ENCODE measurements around the gene HDAC1. TPM values are rescaled to one million over a fixed set of nuclear protein-coding genes. Genes with fewer than 3 reads are reported as not detected.

HDAC1 gene
- total and polyA plus RNA-seq, 2 of the 4 experiments (the other 2 are of a cell fraction), result 95.5 to 139 TPM

- Histone ChIP-seq H3K27me3 (ENCODE audit: control insufficient read depth, insufficient read depth, low read length) (peaks cover 2% of the 10 kb centered on the region; the same call in 1 of the 2 replicates), H3K9me1 (ENCODE audit: insufficient read depth, low read length) (peaks cover 10% of the 10 kb centered on the region), H4K91ac (ENCODE audit: insufficient read depth, low read depth, low read length) (no peak overlapping the region), H3K18ac (ENCODE audit: low read depth, low read length) (no peak overlapping the region), H3K4me2 (ENCODE audit: low read depth, low read length) (no peak overlapping the region), H3K4me3 (ENCODE audit: insufficient read depth, low read depth, low read length) (no peak overlapping the region), H2BK120ac (ENCODE audit: low read depth, low read length) (no peak overlapping the region), H3K23ac (ENCODE audit: low read depth, low read length) (no peak overlapping the region), H3K27ac (ENCODE audit: insufficient read depth, low read length) (no peak overlapping the region), H3K36me3 (ENCODE audit: control insufficient read depth, insufficient read depth, low read length) (no peaks in the 10 kb centered on the region), H2AK9ac (replicated peaks; ENCODE audit: low read depth, low read length, poor library complexity) (no peak overlapping the region), H3K79me1 (ENCODE audit: low read depth in 1 of 2, low read length in 2 of 2) (peaks cover 0 to 3% of the 10 kb centered on the region in 2 experiments; a peak in 1 of 4 replicates), H3K4ac (ENCODE audit: low read depth, low read length) (0 out of 2 replicates have a peak overlapping the region, but pooled peaks have one; percentile 7), H2AK5ac (ENCODE audit: low read depth, low read length) (no peak overlapping the region), H3K4me1 (ENCODE audit: control insufficient read depth, insufficient read depth, low read length) (peaks cover 16% of the 10 kb centered on the region), H3K9me3 (ENCODE audit: control insufficient read depth, insufficient read depth, low read length) (no peaks in the 10 kb centered on the region), H2AFZ (replicated peaks; ENCODE audit: low read length, poor library complexity) (peak overlapping the region; percentile 69), H4K8ac (ENCODE audit: low read depth in 2 of 2, low read length in 2 of 2) (no peak overlapping the region), H3K9ac (ENCODE audit: low read depth, low read length) (no peak overlapping the region), H3K14ac (replicated peaks; ENCODE audit: low read depth, low read length) (no peak overlapping the region), H2BK15ac (ENCODE audit: low read depth, low read length) (no peak overlapping the region), H2BK5ac (ENCODE audit: low read depth, low read length, poor library complexity, severe bottlenecking) (no peak overlapping the region), H4K5ac (ENCODE audit: low read depth, low read length) (no peak overlapping the region; the same call in 1 of the 2 replicates), H2BK20ac (ENCODE audit: low read depth, low read length) (0 out of 2 replicates have a peak overlapping the region, but pooled peaks have one; percentile 3), H3K56ac (ENCODE audit: extremely low read depth, insufficient read depth, low read length) (no peak overlapping the region), H4K20me1 (ENCODE audit: insufficient read depth, low read length) (no peaks in the 10 kb centered on the region)
- in situ Hi-C loops (cut with MboI; ENCODE audit: low sequenced_read_pairs), result no loop called here
- BruUV-seq (replicated peaks), result no TSS peak
- WGBS, 2 experiments (ENCODE audit: extremely low coverage in 2 of 2, insufficient read length in 1 of 2), result 70% methylated on average over 4 of the region's 9 CpGs; no CpG with 5 or more reads in 1 of the 2 experiments
- dilution Hi-C loops (cut with HindIII; ENCODE audit: low sequenced_read_pairs, unreplicated experiment), result no loop called here
- ChIA-PET POLR2A (ENCODE audit: unreplicated experiment) (interaction anchor here (0.5 kb wide), 1 partner anchor 12 kb away, joined by 3 read pairs; no protein-coding TSS in a partner anchor), CTCF (no interaction called here)
- TF ChIP-seq MXI1 (IDR thresholded peaks at IDR 0.05; ENCODE audit: borderline replicate concordance, low read depth, low read length) (no peak), NFE2L2 (IDR thresholded peaks at IDR 0.05; ENCODE audit: low read depth, low read length) (no peak), POLR2A (IDR thresholded peaks at IDR 0.05; ENCODE audit: low read depth, low read length) (no peak), MAZ (IDR thresholded peaks at IDR 0.05; ENCODE audit: borderline replicate concordance, low read depth, low read length) (no peak), FOS (IDR thresholded peaks at IDR 0.05; ENCODE audit: low read depth, low read length) (no peak), CHD1 (IDR thresholded peaks at IDR 0.05; ENCODE audit: low read depth, low read length) (no peak), MAFK (IDR thresholded peaks at IDR 0.05; ENCODE audit: low read depth, low read length) (no peak), ELK1 (IDR thresholded peaks at IDR 0.05; ENCODE audit: borderline replicate concordance, low read depth, low read length) (no peak), CEBPB (IDR thresholded peaks at IDR 0.05; ENCODE audit: low read depth, low read length) (no peak), SMC3 (IDR thresholded peaks at IDR 0.05; ENCODE audit: low read depth, low read length) (no peak), RAD21 (IDR thresholded peaks at IDR 0.05; ENCODE audit: low read length) (no peak)
- TF ChIP-seq, protein P1, sequence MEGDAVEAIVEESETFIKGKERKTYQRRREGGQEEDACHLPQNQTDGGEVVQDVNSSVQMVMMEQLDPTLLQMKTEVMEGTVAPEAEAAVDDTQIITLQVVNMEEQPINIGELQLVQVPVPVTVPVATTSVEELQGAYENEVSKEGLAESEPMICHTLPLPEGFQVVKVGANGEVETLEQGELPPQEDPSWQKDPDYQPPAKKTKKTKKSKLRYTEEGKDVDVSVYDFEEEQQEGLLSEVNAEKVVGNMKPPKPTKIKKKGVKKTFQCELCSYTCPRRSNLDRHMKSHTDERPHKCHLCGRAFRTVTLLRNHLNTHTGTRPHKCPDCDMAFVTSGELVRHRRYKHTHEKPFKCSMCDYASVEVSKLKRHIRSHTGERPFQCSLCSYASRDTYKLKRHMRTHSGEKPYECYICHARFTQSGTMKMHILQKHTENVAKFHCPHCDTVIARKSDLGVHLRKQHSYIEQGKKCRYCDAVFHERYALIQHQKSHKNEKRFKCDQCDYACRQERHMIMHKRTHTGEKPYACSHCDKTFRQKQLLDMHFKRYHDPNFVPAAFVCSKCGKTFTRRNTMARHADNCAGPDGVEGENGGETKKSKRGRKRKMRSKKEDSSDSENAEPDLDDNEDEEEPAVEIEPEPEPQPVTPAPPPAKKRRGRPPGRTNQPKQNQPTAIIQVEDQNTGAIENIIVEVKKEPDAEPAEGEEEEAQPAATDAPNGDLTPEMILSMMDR (conservative IDR thresholded peaks at IDR 0.05; ENCODE audit: low read depth, low read length), result no peak
- intact Hi-C loops (cut with micrococcal nuclease), result no loop called here
- DNase-seq (peak; percentile 46), ATAC-seq (ENCODE audit: low read depth) (no peak)
Measured at GRCh38 chr1:32249831-32250525, 41.9 kb upstream of the HDAC1 start.

Data from IMR-90 (cell line).